Glutamatergic neuron (in vitro differentiated cells): ENCODE data around the gene PIGC. TPM values are rescaled to one million over a fixed set of nuclear protein-coding genes. Genes with fewer than 3 reads are reported as not detected.

Experiments used
- DNase-seq: peaks from one replicate; pipeline ENCODE4 v3.0.0; 2022
- H3K27ac Mint-ChIP-seq: one replicate; pipeline ENCODE4 v1.8.0; 2020; ENCODE audit warnings: mild to moderate bottlenecking, mixed read lengths, inconsistent platforms; ENCODE audit not compliant: unreplicated experiment
- H3K27me3 Mint-ChIP-seq: one replicate; pipeline ENCODE4 v1.8.0; 2020; ENCODE audit warnings: mild to moderate bottlenecking, moderate library complexity, mixed read lengths, inconsistent platforms; ENCODE audit not compliant: unreplicated experiment
- H3K36me3 Mint-ChIP-seq: one replicate; pipeline ENCODE4 v1.8.0; 2020; ENCODE audit warnings: mild to moderate bottlenecking, mixed read lengths, inconsistent platforms; ENCODE audit not compliant: unreplicated experiment
- H3K4me1 Mint-ChIP-seq: one replicate; pipeline ENCODE4 v1.8.0; 2020; ENCODE audit warnings: mild to moderate bottlenecking, low read depth, mixed read lengths, inconsistent platforms; ENCODE audit not compliant: unreplicated experiment
- H3K4me3 Mint-ChIP-seq: one replicate; pipeline ENCODE4 v1.8.0; 2020; ENCODE audit warnings: mild to moderate bottlenecking, mixed read lengths, inconsistent platforms; ENCODE audit not compliant: unreplicated experiment
- H3K9me3 Mint-ChIP-seq: one replicate; pipeline ENCODE4 v1.8.0; 2020; ENCODE audit warnings: mild to moderate bottlenecking, moderate library complexity, mixed read lengths, inconsistent platforms; ENCODE audit not compliant: unreplicated experiment
- total RNA-seq: library from RNA; stranded (reverse); fragmentation: NEBNext Ultra II Directional; extraction: Animal tissue kit (Norgen Biotek cat#: 25700); gene quantifications from one replicate; pipeline ENCODE4 v1.2.1, GENCODE V29; 2021; ENCODE audit not compliant: unreplicated experiment
- TF ChIP-seq, protein P1 (sequence below): fragments of 200-600 bp; sonication (generic); IDR thresholded peaks from one replicate; pipeline ENCODE4 v1.5.0; 2021; ENCODE audit not compliant: partially characterized antibody, unreplicated experiment

PIGC gene
- total RNA-seq, 1 donor from 2014 or later: 27.7 TPM

DNA sequence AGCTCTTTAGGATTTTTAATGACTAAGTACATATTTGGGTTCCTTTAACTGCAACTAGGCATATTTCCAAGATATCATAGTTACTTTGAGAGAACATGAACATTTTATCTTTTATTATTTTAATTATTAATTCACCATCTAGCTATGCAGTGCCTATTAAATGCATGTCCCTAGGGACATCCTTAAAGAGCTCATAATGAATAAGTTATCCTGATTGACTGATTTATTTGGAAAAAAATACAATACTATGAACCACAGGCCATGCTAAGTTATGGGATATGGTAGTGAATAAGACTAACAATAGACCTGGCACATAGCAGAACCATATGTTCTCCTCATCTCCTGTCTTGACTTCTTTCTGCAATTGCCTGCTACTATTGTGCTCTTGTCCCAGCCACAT is 39.7 kb downstream of the PIGC start:
- Mint-ChIP-seq H3K27me3 (no peaks in the 10 kb centered on the region), H3K36me3 (no peaks in the 10 kb centered on the region), H3K27ac (no peak overlapping the region), H3K4me1 (peaks cover 2% of the 10 kb centered on the region), H3K4me3 (no peak overlapping the region), H3K9me3 (no peaks in the 10 kb centered on the region)
- TF ChIP-seq, protein P1, sequence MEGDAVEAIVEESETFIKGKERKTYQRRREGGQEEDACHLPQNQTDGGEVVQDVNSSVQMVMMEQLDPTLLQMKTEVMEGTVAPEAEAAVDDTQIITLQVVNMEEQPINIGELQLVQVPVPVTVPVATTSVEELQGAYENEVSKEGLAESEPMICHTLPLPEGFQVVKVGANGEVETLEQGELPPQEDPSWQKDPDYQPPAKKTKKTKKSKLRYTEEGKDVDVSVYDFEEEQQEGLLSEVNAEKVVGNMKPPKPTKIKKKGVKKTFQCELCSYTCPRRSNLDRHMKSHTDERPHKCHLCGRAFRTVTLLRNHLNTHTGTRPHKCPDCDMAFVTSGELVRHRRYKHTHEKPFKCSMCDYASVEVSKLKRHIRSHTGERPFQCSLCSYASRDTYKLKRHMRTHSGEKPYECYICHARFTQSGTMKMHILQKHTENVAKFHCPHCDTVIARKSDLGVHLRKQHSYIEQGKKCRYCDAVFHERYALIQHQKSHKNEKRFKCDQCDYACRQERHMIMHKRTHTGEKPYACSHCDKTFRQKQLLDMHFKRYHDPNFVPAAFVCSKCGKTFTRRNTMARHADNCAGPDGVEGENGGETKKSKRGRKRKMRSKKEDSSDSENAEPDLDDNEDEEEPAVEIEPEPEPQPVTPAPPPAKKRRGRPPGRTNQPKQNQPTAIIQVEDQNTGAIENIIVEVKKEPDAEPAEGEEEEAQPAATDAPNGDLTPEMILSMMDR: no peak
- no peak for DNase-seq

DNA sequence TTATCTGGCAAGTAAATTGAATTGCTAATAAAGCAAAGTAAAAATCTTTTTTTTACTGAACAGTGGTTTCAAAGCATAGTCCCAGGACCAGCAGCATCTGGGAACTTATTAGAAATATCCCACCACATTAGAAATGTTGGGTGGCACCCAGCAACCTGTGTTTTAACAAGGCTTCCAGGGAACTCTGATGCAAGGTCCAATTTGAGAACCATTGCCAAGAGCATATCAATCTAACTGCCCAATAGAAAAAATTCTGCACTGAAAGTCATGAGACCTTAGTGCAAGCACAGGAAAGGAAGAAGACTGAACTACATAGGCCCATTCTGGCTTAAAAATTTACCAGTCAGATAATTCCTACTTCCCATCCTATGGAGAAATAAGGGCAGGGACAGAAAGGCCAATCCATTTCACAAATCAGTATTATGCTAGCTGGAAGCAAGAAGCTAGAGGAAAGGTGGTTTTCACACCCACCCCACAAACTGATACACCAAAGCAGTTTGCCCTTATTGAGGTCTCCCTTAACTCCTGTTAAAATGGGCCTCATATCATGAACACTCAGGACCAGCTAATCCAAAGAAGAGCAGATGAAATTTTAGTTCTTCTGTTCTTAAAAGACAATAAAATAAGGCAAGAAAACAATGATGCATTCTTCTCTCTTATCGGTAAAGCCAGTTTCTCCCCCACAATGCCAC is 40.8 kb downstream of the PIGC start:
- TF ChIP-seq, protein P1: no peak
- Mint-ChIP-seq H3K4me1 (peaks cover 4% of the 10 kb centered on the region), H3K36me3 (no peaks in the 10 kb centered on the region), H3K27ac (no peak overlapping the region), H3K9me3 (no peaks in the 10 kb centered on the region), H3K4me3 (no peak overlapping the region), H3K27me3 (no peaks in the 10 kb centered on the region)
- no peak for DNase-seq

DNA sequence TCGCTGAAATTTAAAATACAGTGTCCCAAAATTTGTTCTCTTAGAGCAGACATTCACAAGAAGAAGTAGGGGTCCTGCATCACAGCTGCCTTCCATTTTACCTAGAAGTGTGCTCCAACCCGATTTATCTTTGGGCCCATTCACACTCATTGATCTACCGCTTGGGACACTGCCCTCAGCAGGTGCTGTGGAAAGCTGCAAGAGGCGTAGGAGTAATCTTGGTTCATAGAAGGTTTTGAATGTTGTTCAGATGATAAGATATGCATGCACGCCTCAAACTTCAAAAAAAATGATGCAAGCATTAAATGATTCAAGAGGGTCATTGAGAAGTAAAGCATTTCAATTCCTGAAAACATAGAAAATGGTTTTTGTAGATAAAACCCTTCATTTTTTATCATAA is 42.0 kb downstream of the PIGC start:
- peaks cover 4% of the 10 kb centered on the region for H3K4me1 Mint-ChIP-seq
- H3K27me3 Mint-ChIP-seq: no peaks in the 10 kb centered on the region

DNA sequence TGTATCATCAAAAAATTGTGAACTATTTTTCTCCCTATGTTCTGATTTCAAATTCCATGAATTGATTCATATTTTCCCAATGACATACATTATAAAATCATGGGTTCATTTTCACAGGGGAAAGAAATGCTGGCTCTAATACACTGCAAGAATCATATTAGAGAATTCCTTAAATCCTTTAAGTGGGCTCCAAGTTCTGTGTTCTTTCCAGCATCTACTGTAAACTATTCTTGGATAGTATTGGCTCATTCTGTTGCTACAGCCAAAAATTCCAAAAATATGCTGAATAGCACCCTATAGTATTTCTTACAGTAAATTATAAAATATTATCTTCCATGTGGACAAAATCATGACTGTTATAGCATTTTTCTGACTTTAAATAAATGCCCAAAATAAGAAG is 42.4 kb downstream of the PIGC start:
- Mint-ChIP-seq H3K36me3 (no peaks in the 10 kb centered on the region), H3K4me1 (peaks cover 4% of the 10 kb centered on the region), H3K9me3 (no peaks in the 10 kb centered on the region), H3K27me3 (no peaks in the 10 kb centered on the region), H3K4me3 (no peak overlapping the region), H3K27ac (no peak overlapping the region)
- DNase-seq: no peak
- TF ChIP-seq, protein P1: no peak

More for the DNA sequence above, 42.0 kb downstream of the PIGC start:
- no peak overlapping the region for H3K27ac Mint-ChIP-seq
- TF ChIP-seq, protein P1: no peak
- H3K4me3 Mint-ChIP-seq: no peak overlapping the region
- H3K36me3 Mint-ChIP-seq: no peaks in the 10 kb centered on the region
- DNase-seq: no peak
- no peaks in the 10 kb centered on the region for H3K9me3 Mint-ChIP-seq

DNA sequence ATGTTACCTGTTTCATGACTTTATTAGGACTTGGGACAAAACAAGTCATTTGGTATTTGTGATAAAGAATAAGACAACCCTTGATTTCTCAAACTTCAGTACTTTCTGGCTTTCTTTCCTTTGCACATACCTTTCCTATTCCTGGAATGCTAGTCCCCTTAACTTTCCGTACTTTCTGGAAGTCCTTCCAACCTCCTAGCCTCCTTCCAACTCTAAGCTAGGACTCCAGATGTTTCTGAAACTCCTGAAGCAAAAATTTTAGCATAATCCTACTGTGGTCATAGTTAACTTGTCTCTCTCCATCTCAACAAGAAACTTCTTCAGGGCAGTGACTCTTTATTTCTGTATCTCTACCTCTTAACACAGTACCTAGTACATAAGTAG is 43.2 kb downstream of the PIGC start:
- no peaks in the 10 kb centered on the region for H3K36me3 Mint-ChIP-seq
- DNase-seq: no peak
- no peak overlapping the region for H3K4me3 Mint-ChIP-seq
- no peaks in the 10 kb centered on the region for H3K27me3 Mint-ChIP-seq
- no peaks in the 10 kb centered on the region for H3K9me3 Mint-ChIP-seq
- no peak overlapping the region for H3K27ac Mint-ChIP-seq
- peaks cover 4% of the 10 kb centered on the region for H3K4me1 Mint-ChIP-seq
- TF ChIP-seq, protein P1: no peak
